Measurements from ENCODE around the gene ABCA13.

DNA sequence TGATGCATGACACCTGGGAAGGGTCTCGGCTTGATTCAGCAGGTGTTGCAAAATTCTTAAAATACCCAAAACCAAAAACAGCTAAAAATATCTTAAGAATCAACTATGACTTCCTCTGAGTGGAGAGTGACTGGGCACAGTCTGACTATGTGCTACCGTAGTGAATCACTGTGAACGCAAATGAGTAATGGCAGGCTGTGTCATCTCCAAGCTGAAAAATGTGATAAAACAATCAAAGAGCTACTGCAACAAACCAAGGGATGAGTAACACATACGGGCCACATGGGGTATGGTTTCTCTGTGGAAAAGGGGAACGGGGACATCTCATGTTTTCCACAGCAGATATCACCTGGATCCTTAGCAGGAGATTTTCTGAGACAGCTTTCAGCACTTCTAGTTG is 127.5 kb downstream of the ABCA13 start:
- TF ChIP-seq POLR2AphosphoS5 (IDR thresholded peaks at IDR 0.05) (no peak), POLR2A (IDR thresholded peaks at IDR 0.05) (no peak)
- TF ChIP-seq, protein P1, sequence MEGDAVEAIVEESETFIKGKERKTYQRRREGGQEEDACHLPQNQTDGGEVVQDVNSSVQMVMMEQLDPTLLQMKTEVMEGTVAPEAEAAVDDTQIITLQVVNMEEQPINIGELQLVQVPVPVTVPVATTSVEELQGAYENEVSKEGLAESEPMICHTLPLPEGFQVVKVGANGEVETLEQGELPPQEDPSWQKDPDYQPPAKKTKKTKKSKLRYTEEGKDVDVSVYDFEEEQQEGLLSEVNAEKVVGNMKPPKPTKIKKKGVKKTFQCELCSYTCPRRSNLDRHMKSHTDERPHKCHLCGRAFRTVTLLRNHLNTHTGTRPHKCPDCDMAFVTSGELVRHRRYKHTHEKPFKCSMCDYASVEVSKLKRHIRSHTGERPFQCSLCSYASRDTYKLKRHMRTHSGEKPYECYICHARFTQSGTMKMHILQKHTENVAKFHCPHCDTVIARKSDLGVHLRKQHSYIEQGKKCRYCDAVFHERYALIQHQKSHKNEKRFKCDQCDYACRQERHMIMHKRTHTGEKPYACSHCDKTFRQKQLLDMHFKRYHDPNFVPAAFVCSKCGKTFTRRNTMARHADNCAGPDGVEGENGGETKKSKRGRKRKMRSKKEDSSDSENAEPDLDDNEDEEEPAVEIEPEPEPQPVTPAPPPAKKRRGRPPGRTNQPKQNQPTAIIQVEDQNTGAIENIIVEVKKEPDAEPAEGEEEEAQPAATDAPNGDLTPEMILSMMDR (IDR thresholded peaks at IDR 0.05), result no peak

Measured in gastroesophageal sphincter (tissue), 3 donors.